Activated CD8-positive, alpha-beta T cell treated with anti-CD3 and anti-CD28 coated beads for 36 hours (primary cell): ENCODE data around the gene SCFD1. TPM values are rescaled to one million over a fixed set of nuclear protein-coding genes. Genes with fewer than 3 reads are reported as not detected.

Experiments used
- ATAC-seq: fragments of 200-7000 bp; cut with Tn5 transposase; one replicate; pipeline ENCODE4 v1.10.0; 2021; ENCODE audit warnings: mild to moderate bottlenecking, moderate library complexity
- CTCF ChIA-PET: fragments of 350-600 bp; sonication (Branson Sonifier 250); formaldehyde crosslinking; loops from one replicate; lab custom pipeline; 2021; ENCODE audit warnings: antibody characterized with exemption; lab: Charles Lee
- POLR2A ChIA-PET: fragments of 350-600 bp; sonication (Branson Sonifier 250); formaldehyde crosslinking; loops from one replicate; lab custom pipeline; 2021; ENCODE audit warnings: antibody characterized with exemption; lab: Charles Lee
- DNase-seq: peaks from one replicate; pipeline ENCODE4 v3.0.0-alpha.2; 2020
- H3K27ac Mint-ChIP-seq: one replicate; pipeline ENCODE4 v1.8.0; 2021; ENCODE audit warnings: mild to moderate bottlenecking, mixed read lengths
- H3K27me3 Mint-ChIP-seq: one replicate; pipeline ENCODE4 v1.8.0; 2021; ENCODE audit warnings: mixed read lengths
- H3K36me3 Mint-ChIP-seq: one replicate; pipeline ENCODE4 v1.8.0; 2021; ENCODE audit warnings: low read depth, mixed read lengths
- H3K4me1 Mint-ChIP-seq: one replicate; pipeline ENCODE4 v1.8.0; 2021; ENCODE audit warnings: low read depth, mixed read lengths
- H3K4me3 Mint-ChIP-seq: one replicate; pipeline ENCODE4 v1.8.0; 2021; ENCODE audit warnings: mild to moderate bottlenecking, moderate library complexity, mixed read lengths
- H3K9me3 Mint-ChIP-seq: one replicate; pipeline ENCODE4 v1.8.0; 2021; ENCODE audit warnings: mixed read lengths
- intact Hi-C: fragments of 100-400 bp; cut with micrococcal nuclease; formaldehyde crosslinking; loops from one replicate; pipeline ENCODE4 v1.10.0; 2022
- total RNA-seq, 2 experiments: library from RNA; stranded (reverse); gene quantifications; one replicate each; pipeline ENCODE4 v1.2.3, GENCODE V29; 2021
- TF ChIP-seq, protein P1 (sequence below): fragments of 200-600 bp; IDR thresholded peaks from one replicate; pipeline ENCODE4 v1.8.0; 2022; ENCODE audit warnings: antibody characterized with exemption, mild to moderate bottlenecking

Gene SCFD1
- total RNA-seq, 2 experiments from 2014 or later, result 61.6 to 67.2 TPM

DNA sequence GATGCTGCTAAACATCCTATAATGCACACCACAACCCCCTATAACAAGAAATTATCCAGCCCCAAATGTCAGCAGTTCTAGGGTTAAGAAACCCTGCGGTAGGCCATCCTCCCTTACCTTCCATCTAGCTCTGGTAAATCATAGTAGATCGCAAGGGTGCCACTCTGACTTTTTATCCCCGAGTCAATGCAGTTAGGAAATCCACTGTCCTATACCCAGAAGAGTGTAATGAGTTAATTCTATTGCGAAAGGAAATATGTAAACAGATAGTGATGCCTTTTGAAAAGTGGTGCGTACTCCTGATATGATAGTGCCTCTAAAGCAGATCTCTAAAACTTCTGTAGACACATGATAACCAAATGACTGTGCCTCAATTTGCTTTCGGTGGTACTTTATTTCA lies 29.8 kb downstream of the SCFD1 start:
- no peak overlapping the region for H3K27ac Mint-ChIP-seq
- TF ChIP-seq, protein P1, sequence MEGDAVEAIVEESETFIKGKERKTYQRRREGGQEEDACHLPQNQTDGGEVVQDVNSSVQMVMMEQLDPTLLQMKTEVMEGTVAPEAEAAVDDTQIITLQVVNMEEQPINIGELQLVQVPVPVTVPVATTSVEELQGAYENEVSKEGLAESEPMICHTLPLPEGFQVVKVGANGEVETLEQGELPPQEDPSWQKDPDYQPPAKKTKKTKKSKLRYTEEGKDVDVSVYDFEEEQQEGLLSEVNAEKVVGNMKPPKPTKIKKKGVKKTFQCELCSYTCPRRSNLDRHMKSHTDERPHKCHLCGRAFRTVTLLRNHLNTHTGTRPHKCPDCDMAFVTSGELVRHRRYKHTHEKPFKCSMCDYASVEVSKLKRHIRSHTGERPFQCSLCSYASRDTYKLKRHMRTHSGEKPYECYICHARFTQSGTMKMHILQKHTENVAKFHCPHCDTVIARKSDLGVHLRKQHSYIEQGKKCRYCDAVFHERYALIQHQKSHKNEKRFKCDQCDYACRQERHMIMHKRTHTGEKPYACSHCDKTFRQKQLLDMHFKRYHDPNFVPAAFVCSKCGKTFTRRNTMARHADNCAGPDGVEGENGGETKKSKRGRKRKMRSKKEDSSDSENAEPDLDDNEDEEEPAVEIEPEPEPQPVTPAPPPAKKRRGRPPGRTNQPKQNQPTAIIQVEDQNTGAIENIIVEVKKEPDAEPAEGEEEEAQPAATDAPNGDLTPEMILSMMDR, result no peak
- CTCF ChIA-PET, result no interaction called here
- H3K4me1 Mint-ChIP-seq, result peaks cover under 1% of the 10 kb centered on the region
- DNase-seq, result no peak
- H3K4me3 Mint-ChIP-seq, result no peak overlapping the region
- peaks cover 26% of the 10 kb centered on the region for H3K36me3 Mint-ChIP-seq
- intact Hi-C loops, result no loop called here
- no peaks in the 10 kb centered on the region for H3K9me3 Mint-ChIP-seq
- POLR2A ChIA-PET, result no interaction called here
- no peaks in the 10 kb centered on the region for H3K27me3 Mint-ChIP-seq
- no peak for ATAC-seq

- H3K27me3 Mint-ChIP-seq, result no peaks in the 10 kb centered on the region
- H3K27ac Mint-ChIP-seq, result no peak overlapping the region
- H3K9me3 Mint-ChIP-seq, result no peaks in the 10 kb centered on the region
- intact Hi-C loops, result no loop called here
- ChIA-PET CTCF (interaction anchor here (0.7 to 2.2 kb wide), 7 partner anchors 15 to 260 kb away, joined by 3 to 9 read pairs (median 3); no protein-coding TSS in a partner anchor), POLR2A (no interaction called here)
- no peak for DNase-seq
- no peaks in the 10 kb centered on the region for H3K4me1 Mint-ChIP-seq
- TF ChIP-seq, protein P1, result no peak
- ATAC-seq, result no peak
- peaks cover 23% of the 10 kb centered on the region for H3K36me3 Mint-ChIP-seq
- H3K4me3 Mint-ChIP-seq, result no peak overlapping the region
Observed at GRCh38 chr14:30655124-30655523, 33.0 kb downstream of the SCFD1 start.

- Mint-ChIP-seq H3K27me3 (no peaks in the 10 kb centered on the region), H3K4me3 (no peak overlapping the region), H3K36me3 (peaks cover 23% of the 10 kb centered on the region), H3K9me3 (no peaks in the 10 kb centered on the region), H3K4me1 (no peaks in the 10 kb centered on the region), H3K27ac (no peak overlapping the region)
- intact Hi-C loops, result no loop called here
- no peak for ATAC-seq
- DNase-seq, result no peak
- POLR2A ChIA-PET, result no interaction called here
- TF ChIP-seq, protein P1, result no peak
- CTCF ChIA-PET, result interaction anchor here (0.8 to 2.2 kb wide), 5 partner anchors 16 to 260 kb away, joined by 3 to 9 read pairs (median 5); no protein-coding TSS in a partner anchor
Observed at GRCh38 chr14:30655658-30656057, 33.5 kb downstream of the SCFD1 start.

GRCh38 chr14:30656190-30656632 lies 34.1 kb downstream of the SCFD1 start:
- POLR2A ChIA-PET, result no interaction called here
- CTCF ChIA-PET, result interaction anchor here (0.6 to 2.2 kb wide), 12 partner anchors 11 to 249 kb away, joined by 3 to 9 read pairs (median 4); partner anchors contain the start of gene SCFD1
- ATAC-seq (peak; percentile 77), DNase-seq (peak; percentile 43)
- Mint-ChIP-seq H3K4me3 (no peak overlapping the region), H3K4me1 (no peaks in the 10 kb centered on the region), H3K9me3 (no peaks in the 10 kb centered on the region), H3K36me3 (peaks cover 22% of the 10 kb centered on the region), H3K27ac (no peak overlapping the region), H3K27me3 (no peaks in the 10 kb centered on the region)
- intact Hi-C loops, result no loop called here
- TF ChIP-seq, protein P1, result peak; percentile 77

GRCh38 chr14:30657050-30657449 lies 34.9 kb downstream of the SCFD1 start:
- intact Hi-C loops, result no loop called here
- no peak overlapping the region for H3K27ac Mint-ChIP-seq

More at GRCh38 chr14:30657050-30657449, 34.9 kb downstream of the SCFD1 start:
- H3K9me3 Mint-ChIP-seq, result no peaks in the 10 kb centered on the region
- H3K4me1 Mint-ChIP-seq, result no peaks in the 10 kb centered on the region
- H3K36me3 Mint-ChIP-seq, result peaks cover 17% of the 10 kb centered on the region
- TF ChIP-seq, protein P1, result no peak
- POLR2A ChIA-PET, result no interaction called here
- CTCF ChIA-PET, result interaction anchor here (0.8 to 2.2 kb wide), 12 partner anchors 12 to 248 kb away, joined by 3 to 9 read pairs (median 4); partner anchors contain the start of gene SCFD1
- no peaks in the 10 kb centered on the region for H3K27me3 Mint-ChIP-seq
- H3K4me3 Mint-ChIP-seq, result no peak overlapping the region
- ATAC-seq (no peak), DNase-seq (no peak)
